ENCODE results near the gene MAP1LC3A.
A peak's percentile ranks its signal among the peaks of the same experiment; 100 is the strongest.

MAP1LC3A gene

DNA sequence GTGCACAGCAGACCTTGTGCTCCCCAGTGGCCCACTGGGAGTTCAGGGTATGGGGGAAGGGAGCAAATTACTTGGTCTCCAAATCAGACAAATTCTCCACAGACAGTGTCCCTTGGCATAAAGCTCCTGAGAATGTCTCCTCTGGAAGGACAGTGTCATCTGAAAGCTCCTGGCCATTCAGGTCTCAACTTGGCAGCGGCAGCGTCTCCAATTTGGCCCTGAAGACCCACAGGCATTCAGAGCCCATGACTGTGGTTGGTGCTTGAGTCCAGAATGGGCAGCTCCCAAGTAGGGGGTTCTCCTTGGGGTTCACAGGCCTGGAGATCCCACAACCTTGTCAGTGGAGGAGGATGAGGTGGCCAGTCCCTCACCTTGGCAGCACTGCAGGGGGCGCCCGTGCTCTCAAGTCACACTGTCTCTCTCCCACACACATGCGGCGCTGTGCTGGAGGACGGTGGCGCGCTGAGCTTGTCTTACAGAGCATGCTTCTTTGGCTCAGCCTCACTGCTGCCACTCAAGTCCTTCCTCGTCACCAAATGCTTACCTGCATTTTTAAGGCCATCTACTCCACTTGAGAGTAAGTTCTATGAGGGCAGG is 21.6 kb upstream of the MAP1LC3A start:
- no peak overlapping the region for H3K4me3 ChIP-seq (ENCODE audit: low read depth, low read length)
- TF ChIP-seq, protein P1, sequence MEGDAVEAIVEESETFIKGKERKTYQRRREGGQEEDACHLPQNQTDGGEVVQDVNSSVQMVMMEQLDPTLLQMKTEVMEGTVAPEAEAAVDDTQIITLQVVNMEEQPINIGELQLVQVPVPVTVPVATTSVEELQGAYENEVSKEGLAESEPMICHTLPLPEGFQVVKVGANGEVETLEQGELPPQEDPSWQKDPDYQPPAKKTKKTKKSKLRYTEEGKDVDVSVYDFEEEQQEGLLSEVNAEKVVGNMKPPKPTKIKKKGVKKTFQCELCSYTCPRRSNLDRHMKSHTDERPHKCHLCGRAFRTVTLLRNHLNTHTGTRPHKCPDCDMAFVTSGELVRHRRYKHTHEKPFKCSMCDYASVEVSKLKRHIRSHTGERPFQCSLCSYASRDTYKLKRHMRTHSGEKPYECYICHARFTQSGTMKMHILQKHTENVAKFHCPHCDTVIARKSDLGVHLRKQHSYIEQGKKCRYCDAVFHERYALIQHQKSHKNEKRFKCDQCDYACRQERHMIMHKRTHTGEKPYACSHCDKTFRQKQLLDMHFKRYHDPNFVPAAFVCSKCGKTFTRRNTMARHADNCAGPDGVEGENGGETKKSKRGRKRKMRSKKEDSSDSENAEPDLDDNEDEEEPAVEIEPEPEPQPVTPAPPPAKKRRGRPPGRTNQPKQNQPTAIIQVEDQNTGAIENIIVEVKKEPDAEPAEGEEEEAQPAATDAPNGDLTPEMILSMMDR (IDR thresholded peaks at IDR 0.05; ENCODE audit: low read depth, low read length): no peak

DNA sequence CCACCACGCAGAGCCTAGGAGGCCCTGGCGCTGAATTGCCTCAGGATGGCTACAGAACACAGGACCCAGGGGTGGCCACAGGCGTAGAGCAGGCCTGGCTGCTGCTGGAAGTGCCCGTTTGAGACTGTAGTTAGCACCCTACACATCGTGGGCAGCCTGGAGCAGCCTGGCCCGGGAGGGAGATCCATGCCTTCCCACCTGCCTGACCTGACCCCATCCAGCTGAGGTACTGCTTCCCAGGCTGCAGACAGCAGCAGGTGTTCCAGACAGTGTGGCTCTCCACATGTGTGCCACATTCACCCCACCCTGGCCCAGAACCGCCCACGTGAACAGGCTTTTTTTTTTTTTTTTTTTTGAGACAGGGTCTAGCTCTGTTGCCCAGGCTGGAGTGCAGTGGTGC is 20.9 kb upstream of the MAP1LC3A start:
- TF ChIP-seq, protein P1 (IDR thresholded peaks at IDR 0.05; ENCODE audit: low read depth, low read length): no peak
- H3K4me3 ChIP-seq (ENCODE audit: low read depth, low read length): no peak overlapping the region

DNA sequence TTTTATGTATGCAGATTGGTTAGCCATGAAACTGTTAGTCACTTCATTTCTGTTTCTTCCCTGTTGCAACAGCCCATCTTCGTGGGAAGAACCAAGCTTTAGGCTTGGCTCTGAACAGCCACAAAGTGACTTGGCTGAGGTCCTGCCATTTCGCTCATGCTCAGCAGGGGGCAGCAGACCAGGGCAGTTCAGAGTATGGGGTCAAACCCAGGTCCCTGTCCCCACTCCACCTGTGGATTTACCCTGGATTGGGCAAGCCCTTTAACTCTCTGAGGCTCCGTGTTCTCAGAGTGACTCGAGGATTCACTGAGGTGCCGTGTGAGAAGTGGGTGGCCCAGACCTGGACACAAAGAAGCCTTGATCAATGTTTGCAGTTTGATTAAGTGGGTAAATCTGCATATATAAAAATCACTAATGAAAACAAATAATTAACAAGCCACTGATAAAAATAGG is 19.8 kb upstream of the MAP1LC3A start:
- TF ChIP-seq, protein P1 (IDR thresholded peaks at IDR 0.05; ENCODE audit: low read depth, low read length): peak; percentile 89
- no peak overlapping the region for H3K4me3 ChIP-seq (ENCODE audit: low read depth, low read length)

DNA sequence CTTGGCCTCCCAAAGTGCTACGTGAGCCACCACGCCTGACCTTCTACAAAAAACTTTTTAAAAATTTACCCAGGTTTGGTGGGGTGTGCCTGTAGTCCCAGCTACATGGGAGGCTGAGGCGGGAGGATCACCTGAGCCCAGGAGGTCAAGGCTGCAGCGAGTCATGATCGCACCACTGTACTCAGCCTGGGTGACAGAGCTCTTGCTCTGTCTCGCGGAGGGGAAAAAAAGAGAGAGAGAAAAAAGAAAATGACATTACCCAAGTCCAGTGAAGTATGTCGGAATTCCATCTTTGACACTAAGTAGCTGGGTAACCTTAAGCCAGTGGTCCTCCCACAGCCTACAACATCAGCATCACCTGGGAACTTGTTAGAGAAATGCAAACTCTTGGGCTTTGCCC is 18.8 kb upstream of the MAP1LC3A start:
- no peak overlapping the region for H3K4me3 ChIP-seq (ENCODE audit: low read depth, low read length)
- TF ChIP-seq, protein P1 (IDR thresholded peaks at IDR 0.05; ENCODE audit: low read depth, low read length): no peak

DNA sequence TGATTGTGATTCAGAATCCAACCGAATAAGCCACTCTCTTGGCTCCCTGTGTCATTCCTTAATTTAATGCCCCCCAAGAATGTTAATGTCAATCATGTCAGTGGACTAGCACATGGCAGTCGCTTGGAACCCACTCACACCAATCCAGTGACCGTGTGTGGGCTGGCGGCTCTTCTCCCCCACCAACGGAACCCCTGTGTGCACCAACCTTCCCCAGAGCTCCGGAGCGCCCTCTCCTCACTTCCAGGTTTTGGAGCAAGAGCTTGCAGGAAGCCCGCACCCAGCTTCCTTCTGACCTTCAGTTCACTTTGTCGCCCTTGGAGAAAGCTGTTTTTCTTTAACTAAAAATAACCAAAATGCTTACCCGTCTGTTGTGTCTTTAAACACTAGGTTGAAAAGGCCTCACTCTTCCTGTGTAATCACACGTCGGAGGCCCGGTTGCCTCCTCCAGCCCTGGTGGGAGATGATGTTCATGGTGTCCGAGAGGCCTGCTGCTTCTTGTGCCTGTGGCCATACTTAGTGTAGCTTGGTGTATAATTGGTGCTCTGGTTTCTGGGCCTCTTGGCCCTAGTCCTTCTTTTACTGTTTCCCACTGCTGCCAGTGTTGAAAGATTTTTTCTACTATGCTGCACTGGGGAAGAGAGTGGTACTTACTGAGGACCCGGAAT is 17.8 kb upstream of the MAP1LC3A start:
- TF ChIP-seq, protein P1 (IDR thresholded peaks at IDR 0.05; ENCODE audit: low read depth, low read length): no peak
- H3K4me3 ChIP-seq (ENCODE audit: low read depth, low read length): no peak overlapping the region

DNA sequence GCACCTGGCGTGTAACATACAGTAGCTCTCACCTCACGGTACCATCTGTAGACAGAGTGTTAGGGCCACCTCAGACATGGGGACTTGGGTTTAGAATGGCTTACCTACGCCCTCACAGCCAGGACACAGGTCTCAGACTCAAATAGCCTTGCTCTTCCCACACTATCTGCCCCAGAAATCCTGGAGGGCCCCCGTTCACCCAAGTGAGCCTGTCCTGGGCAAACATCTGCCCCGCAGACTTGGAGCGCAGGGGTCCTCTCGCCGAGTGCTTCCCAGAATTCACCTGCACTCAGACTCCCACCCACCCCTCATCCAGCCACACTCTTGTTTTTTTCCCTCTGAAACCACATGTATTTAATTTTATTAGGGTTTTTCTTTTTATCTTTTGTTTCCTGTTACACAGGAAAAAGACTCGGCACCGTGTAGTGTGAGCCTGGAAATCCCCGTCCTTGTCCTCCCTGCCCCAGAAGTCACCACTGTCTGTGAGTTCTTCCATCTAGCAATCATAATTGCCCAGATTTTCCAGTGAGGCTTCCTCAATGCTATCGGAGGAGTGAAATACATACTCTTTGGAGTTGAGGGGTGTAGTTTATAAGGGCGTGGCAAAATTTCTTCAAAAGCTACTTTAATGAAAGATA is 17.1 kb upstream of the MAP1LC3A start:
- H3K4me3 ChIP-seq (ENCODE audit: low read depth, low read length): no peak overlapping the region
- TF ChIP-seq, protein P1 (IDR thresholded peaks at IDR 0.05; ENCODE audit: low read depth, low read length): no peak

DNA sequence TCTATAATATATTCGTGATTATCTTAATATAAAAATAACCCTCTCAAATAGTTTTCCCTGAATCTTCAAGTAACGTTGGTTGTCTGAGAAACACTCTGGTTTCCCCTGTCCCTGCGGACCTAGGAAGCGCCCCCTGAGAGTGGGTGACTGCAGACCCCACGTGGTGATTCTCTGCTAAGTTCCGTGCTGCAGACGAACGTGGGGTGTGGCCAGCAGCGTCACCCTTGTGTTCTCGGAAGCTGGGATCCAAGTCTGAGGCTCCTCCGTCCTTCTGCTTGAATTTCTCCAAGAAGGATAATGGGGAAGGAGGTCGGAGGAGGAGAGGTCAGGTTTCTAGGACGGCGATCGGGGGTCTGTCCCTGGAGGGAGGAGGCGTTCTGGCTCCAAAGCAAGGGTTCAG is 16.6 kb upstream of the MAP1LC3A start:
- TF ChIP-seq, protein P1 (IDR thresholded peaks at IDR 0.05; ENCODE audit: low read depth, low read length): no peak
- no peak overlapping the region for H3K4me3 ChIP-seq (ENCODE audit: low read depth, low read length)
